IPS-20b (cell line): ENCODE data around the gene MRPL43.

Source experiments
- H3K27ac ChIP-seq: one replicate; pipeline ENCODE4 v1.5.1; 2013; ENCODE audit warnings: low read length
- H3K27me3 ChIP-seq: 2 replicates; pipeline ENCODE4 v1.6.1; 2013; ENCODE audit warnings: mild to moderate bottlenecking, low read length, inconsistent platforms; ENCODE audit not compliant: insufficient read depth
- H3K36me3 ChIP-seq: 2 replicates; pipeline ENCODE4 v1.6.1; 2013; ENCODE audit warnings: low read depth, mild to moderate bottlenecking, inconsistent platforms, low read length, moderate library complexity; ENCODE audit not compliant: insufficient read depth
- H3K4me1 ChIP-seq: 2 replicates; pipeline ENCODE4 v1.6.1; 2013; ENCODE audit warnings: mild to moderate bottlenecking, control low read depth, inconsistent platforms, low read length, moderate library complexity; ENCODE audit not compliant: insufficient read depth
- H3K4me3 ChIP-seq: 2 replicates; pipeline ENCODE4 v1.5.1; 2013; ENCODE audit warnings: mild to moderate bottlenecking, low read length, inconsistent platforms
- H3K9ac ChIP-seq: 2 replicates; pipeline ENCODE4 v1.6.1; 2013; ENCODE audit warnings: low read depth, mild to moderate bottlenecking, inconsistent platforms, low read length, moderate library complexity
- H3K9me3 ChIP-seq: 2 replicates; pipeline ENCODE4 v1.6.1; 2013; ENCODE audit warnings: mild to moderate bottlenecking, low read depth, low read length, inconsistent platforms; ENCODE audit not compliant: insufficient read depth

Gene MRPL43

DNA sequence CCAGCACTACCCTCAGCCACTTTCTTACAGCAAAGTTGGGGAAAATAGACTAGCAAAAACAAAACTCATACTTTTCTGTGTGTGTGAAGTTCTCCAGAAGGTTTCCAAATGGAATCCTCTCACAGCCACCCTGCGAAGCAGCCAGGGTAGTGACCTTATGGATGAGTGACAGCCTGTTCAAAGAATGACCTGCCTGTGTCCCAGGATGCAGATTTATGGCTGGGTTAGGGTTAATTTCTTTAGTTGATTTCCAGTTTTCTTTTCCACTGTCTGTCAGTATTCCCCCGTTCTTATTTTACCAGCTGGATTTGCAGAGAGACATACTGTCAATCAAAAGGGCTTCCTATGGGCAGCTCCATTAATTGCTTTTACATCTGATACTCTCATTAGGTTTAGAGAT, 20.4 kb downstream of the MRPL43 start:
- Histone ChIP-seq H3K27me3 (peaks cover 13% of the 10 kb centered on the region), H3K4me1 (no peaks in the 10 kb centered on the region), H3K27ac (no peak overlapping the region), H3K4me3 (no peak overlapping the region), H3K36me3 (peaks cover 28% of the 10 kb centered on the region), H3K9ac (no peak overlapping the region), H3K9me3 (no peaks in the 10 kb centered on the region)

DNA sequence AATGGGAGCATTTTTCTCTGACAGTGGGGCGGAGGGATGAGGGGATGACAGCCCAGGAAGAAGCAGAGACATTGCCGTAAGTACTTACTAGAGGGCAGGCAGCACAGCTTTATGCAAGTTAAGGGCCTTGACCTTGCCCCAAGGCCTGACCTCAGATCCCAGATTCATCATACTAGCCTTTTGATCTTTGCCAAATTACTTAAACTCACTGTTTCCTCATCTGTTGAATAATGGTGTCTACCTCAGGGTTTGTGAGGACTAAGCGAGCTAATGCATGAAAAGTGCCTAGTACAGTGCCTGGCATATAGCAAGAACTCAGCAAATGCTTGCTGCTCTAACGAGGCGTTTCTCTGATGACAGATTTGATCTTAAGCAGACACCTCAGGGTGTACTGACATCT, 21.5 kb downstream of the MRPL43 start:
- H3K27ac ChIP-seq: no peak overlapping the region
- H3K4me1 ChIP-seq: no peaks in the 10 kb centered on the region
- no peak overlapping the region for H3K4me3 ChIP-seq
- no peak overlapping the region for H3K9ac ChIP-seq
- H3K27me3 ChIP-seq: peaks cover 13% of the 10 kb centered on the region
- H3K36me3 ChIP-seq: peaks cover 34% of the 10 kb centered on the region
- no peaks in the 10 kb centered on the region for H3K9me3 ChIP-seq

DNA sequence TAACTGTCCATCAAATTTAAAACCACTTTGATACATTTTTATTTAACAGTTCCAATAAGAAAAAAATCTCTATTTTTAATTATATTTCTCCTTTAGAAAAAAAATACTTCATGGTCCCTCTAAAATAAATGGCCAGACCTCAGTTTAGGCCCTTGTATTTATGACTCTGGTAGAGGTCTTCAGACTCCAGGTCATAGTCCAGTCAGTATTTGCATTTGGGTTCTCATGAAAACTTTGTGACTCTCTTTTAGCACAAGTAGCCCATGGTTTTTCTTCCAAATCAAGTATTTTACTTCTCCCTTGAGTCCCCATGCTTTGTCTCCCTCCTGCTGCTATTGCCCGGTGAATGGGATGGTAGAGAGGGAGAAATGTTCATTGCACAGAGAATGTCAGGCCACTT, 23.5 kb downstream of the MRPL43 start:
- Histone ChIP-seq H3K4me1 (no peaks in the 10 kb centered on the region), H3K9ac (no peak overlapping the region), H3K36me3 (peaks cover 54% of the 10 kb centered on the region), H3K4me3 (no peak overlapping the region), H3K27ac (no peak overlapping the region), H3K27me3 (peaks cover 6% of the 10 kb centered on the region; the same call in 1 of the 2 replicates), H3K9me3 (no peaks in the 10 kb centered on the region)

DNA sequence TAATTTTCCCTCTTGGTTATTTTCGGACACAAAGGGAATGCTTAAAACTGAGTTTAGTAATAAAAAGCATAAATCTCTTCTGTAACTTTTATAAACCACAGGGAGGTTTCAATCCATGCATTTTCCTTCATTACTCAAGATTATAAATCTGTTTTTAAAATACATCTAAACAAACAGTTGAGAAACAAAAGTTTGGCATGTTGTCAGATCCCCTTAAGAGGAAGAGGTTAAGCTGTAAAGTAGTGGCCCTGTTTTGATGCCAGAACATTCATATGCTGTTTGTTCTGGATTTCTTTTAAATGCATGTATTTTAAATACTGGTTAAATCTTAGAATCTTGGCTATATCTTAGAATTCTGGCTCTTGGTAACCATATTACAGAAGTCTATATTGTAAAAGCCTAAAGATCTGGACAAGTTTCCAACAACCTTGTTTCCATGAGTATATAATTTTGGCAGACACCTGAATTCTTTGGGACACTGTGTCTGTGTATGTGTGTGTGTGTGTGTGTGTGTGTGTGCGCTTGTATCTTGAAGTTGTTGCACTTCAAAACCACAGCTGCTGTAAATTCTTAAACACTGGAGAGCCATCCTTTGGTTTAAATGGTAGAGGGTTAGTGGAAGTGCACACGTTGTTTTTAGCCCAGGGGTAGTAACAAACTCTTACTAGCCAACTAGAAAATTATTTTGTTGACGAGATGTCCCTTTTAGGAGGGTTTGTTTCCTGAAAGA, 24.8 kb downstream of the MRPL43 start:
- no peaks in the 10 kb centered on the region for H3K4me1 ChIP-seq
- H3K9ac ChIP-seq: no peak overlapping the region
- no peak overlapping the region for H3K27ac ChIP-seq
- H3K4me3 ChIP-seq: no peak overlapping the region
- H3K36me3 ChIP-seq: peaks cover 64% of the 10 kb centered on the region
- no peaks in the 10 kb centered on the region for H3K27me3 ChIP-seq
- no peaks in the 10 kb centered on the region for H3K9me3 ChIP-seq

DNA sequence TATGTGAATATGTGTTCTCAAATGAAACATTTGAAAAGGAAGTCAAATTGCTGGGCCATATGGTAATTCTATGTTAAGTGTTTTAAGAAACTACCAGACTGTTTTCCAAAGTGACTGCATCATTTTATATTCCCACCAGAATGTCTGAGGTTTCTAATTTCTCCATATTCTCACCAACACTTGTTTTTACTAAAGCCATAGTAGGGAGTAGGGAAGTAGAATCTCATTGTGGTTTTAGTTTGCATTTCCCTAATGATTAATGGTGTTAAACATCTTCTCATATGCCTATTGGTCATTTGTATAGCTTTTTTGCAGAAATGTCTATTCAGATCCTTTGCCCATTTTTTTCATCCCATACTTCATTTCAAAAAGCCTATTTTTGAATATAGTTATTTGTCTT, 27.0 kb downstream of the MRPL43 start:
- no peaks in the 10 kb centered on the region for H3K27me3 ChIP-seq
- peaks cover 73% of the 10 kb centered on the region for H3K36me3 ChIP-seq
- H3K9me3 ChIP-seq: no peaks in the 10 kb centered on the region
- H3K4me3 ChIP-seq: no peak overlapping the region
- H3K9ac ChIP-seq: no peak overlapping the region
- H3K27ac ChIP-seq: no peak overlapping the region
- no peaks in the 10 kb centered on the region for H3K4me1 ChIP-seq

DNA sequence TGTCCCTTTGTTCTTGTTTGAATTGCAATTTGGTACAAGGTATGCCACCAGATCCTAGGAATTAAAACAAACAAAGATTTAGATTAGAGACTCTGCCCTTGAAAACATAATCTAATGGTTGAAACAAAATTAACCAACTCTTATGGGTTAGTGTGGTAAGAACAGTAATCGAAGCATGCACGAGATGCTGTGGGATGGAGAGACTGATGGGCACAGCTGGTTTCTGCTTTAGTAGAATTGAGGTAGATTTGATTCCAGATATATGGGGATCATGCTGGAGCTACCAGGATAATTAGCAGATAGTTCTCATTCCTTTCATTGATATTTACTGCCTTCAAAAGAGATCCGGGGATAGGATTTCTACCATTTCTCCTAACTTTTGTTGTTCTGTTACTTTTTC, 38.4 kb downstream of the MRPL43 start:
- Histone ChIP-seq H3K4me1 (no peaks in the 10 kb centered on the region), H3K36me3 (peaks cover 76% of the 10 kb centered on the region), H3K9ac (no peak overlapping the region), H3K9me3 (no peaks in the 10 kb centered on the region), H3K27ac (no peak overlapping the region), H3K27me3 (no peaks in the 10 kb centered on the region), H3K4me3 (no peak overlapping the region)

DNA sequence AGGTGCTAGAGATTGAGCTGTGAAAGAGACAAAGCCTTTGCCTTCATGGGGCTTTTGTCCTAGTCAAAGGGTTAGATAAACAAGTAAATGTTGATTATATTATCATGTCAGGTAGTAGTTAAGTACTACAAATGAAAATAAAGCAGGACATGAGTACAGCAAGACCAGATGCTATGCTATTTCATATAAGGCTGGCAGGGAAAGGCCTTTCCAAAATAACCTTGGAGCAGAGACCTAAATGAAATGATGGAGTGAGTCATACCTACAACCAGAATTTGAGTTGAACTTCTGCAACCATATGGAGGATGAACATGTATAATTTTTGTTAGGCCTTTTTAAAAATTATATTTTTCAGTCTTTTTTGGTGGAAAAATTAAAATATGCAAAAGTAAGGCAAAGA, 41.5 kb downstream of the MRPL43 start:
- Histone ChIP-seq H3K9ac (no peak overlapping the region), H3K27me3 (no peaks in the 10 kb centered on the region), H3K9me3 (no peaks in the 10 kb centered on the region), H3K36me3 (peaks cover 96% of the 10 kb centered on the region), H3K27ac (no peak overlapping the region), H3K4me1 (no peaks in the 10 kb centered on the region), H3K4me3 (no peak overlapping the region)

DNA sequence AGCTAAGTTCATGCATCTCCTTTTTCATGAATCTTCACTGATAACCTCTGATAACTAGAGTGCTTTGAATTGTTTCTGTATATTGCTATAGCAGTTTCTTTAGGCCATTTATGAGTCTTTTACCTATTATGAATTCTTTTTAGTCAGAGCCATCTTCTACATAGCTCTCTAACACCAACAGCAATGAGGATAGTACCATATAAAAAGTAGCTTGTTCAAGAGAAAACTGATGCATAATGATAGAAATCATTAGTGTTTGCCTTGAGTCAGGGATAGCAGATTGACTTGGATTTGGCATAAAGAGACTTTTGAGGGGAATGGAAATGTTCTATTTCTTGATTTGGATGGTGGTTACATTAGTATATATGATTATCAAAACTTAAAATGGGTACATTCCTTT, 43.8 kb downstream of the MRPL43 start:
- Histone ChIP-seq H3K27ac (no peak overlapping the region), H3K9me3 (no peaks in the 10 kb centered on the region), H3K4me1 (no peaks in the 10 kb centered on the region), H3K36me3 (peaks cover 96% of the 10 kb centered on the region), H3K27me3 (no peaks in the 10 kb centered on the region), H3K4me3 (no peak overlapping the region), H3K9ac (no peak overlapping the region)

DNA sequence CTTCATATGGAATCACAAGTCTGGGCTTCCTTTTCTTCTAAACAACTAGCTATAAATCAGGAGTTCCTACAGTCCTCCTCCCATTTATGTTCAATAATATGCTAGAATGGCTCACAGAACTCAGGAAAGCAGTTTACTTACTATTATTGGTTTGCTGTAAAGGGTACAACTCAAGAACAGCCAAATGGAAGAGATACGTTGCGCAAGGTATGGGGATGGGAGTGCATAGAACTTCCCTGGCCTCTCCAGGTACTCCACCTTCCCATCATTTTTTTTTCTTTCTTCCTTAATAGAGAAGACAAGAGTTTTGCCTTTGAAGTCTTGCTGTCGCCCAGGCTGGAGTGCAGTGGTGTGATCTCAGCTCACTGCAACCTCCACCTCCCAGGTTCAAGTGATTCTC, 45.1 kb downstream of the MRPL43 start:
- peaks cover 96% of the 10 kb centered on the region for H3K36me3 ChIP-seq

DNA sequence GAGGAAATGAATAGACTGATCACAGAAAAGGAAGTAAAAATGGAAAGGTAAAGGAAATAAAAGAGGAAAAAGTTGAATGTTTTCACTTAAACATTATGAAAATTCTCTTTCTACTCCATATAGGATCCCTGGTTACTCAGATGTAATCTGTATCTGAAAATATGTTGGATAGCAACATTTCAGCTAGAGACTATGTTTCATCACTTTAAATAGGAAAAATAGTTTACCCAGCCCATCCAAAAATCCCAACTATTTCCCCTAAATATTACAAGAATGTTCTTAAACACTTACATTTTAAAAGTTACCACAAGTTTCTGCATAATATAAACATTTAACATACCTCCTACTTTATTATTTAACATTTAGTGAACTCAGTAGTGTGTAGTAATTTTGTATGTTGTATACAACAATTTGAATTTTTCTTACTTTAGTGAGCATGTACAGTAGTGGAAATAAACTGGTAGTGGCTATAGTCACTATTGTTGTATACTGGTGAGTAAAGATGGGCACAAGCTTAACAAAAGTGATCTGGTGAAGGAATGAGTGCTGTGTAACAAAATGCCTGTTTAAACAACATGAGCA, 47.4 kb downstream of the MRPL43 start:
- Histone ChIP-seq H3K36me3 (peaks cover 78% of the 10 kb centered on the region), H3K27me3 (no peaks in the 10 kb centered on the region), H3K9me3 (no peaks in the 10 kb centered on the region), H3K4me1 (no peaks in the 10 kb centered on the region), H3K27ac (no peak overlapping the region), H3K9ac (no peak overlapping the region), H3K4me3 (no peak overlapping the region)

More for the DNA sequence above, 45.1 kb downstream of the MRPL43 start:
- no peaks in the 10 kb centered on the region for H3K4me1 ChIP-seq
- H3K9ac ChIP-seq: no peak overlapping the region
- no peak overlapping the region for H3K4me3 ChIP-seq
- no peak overlapping the region for H3K27ac ChIP-seq
- no peaks in the 10 kb centered on the region for H3K9me3 ChIP-seq
- H3K27me3 ChIP-seq: no peaks in the 10 kb centered on the region
